Tibial nerve (tissue), 4 donors: ENCODE results near the gene MARCHF7.

Experiments used
- CTCF ChIP-seq, 5 experiments: fragments of 200-600 bp in 3 of 5; fragments of 450-650 bp in 2 of 5; sonication (generic) in 3 of 5; IDR thresholded peaks; one replicate each; pipeline ENCODE4 v1.5.1; 2016 to 2019; ENCODE audit warnings: antibody characterized with exemption in 5 of 5, mild to moderate bottlenecking in 3 of 5, moderate library complexity in 2 of 5
- EP300 ChIP-seq, 2 donors: sonication (generic); formaldehyde crosslinking; IDR thresholded peaks; one replicate each; pipeline ENCODE4 v1.6.1; 2017; ENCODE audit warnings: antibody characterized with exemption in 2 of 2, mild to moderate bottlenecking in 1 of 2
- POLR2A ChIP-seq, 2 donors: fragments of 450-650 bp; IDR thresholded peaks; one replicate each; pipeline ENCODE4 v1.6.1; 2017; ENCODE audit warnings: antibody characterized with exemption in 2 of 2, mild to moderate bottlenecking in 2 of 2, moderate library complexity in 2 of 2

DNA sequence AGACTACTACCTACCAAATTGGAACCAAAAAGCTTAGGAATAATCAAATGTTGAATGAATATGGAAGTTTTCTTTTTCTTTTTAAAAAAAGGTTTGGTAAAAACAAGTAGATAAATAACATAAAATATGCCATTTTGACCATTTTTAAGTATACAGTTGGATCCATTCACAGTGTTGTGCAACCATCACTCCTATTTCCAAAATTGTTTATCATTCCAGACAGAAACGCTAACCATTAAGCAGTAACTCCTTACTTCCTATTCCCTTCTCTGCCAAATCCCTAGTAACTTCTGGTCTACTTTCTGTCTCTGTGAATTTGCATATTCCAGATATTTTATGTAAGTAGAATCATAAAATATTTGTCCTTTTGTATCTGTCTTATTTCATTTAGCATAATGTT is 45.9 kb downstream of the MARCHF7 start:
- TF ChIP-seq CTCF (IDR thresholded peaks at IDR 0.05): no peak
- TF ChIP-seq POLR2A (IDR thresholded peaks at IDR 0.05): no peak
- no peak for TF ChIP-seq EP300 (IDR thresholded peaks at IDR 0.05)
